Liver (tissue), 9 donors: ENCODE measurements around the gene CDKN2B-AS1. TPM values are rescaled to one million over a fixed set of nuclear protein-coding genes. Genes with fewer than 3 reads are reported as not detected.
A peak's percentile ranks its signal among the peaks of the same experiment; 100 is the strongest.

Source experiments
- DNase-seq: peaks from one replicate; pipeline ENCODE4 v3.0.0-alpha.2; 2017; ENCODE audit warnings: low spot score
- H3K27ac ChIP-seq, 2 donors: one replicate each; pipeline ENCODE4 v1.7.0; 2013; ENCODE audit warnings: inconsistent platforms in 2 of 2, low read length in 2 of 2, control low read depth in 1 of 2, low read depth in 1 of 2, mild to moderate bottlenecking in 1 of 2
- H3K27me3 ChIP-seq, 4 donors: one replicate each; pipeline versions ENCODE4 v1.6.1 to v1.7.0; 2013; ENCODE audit warnings: low read length in 3 of 4, inconsistent platforms in 1 of 4, mild to moderate bottlenecking in 1 of 4, moderate library complexity in 1 of 4; ENCODE audit not compliant: control insufficient read depth in 4 of 4, insufficient read depth in 4 of 4
- H3K36me3 ChIP-seq, 4 donors: one replicate each; pipeline versions ENCODE4 v1.6.1 to v1.7.0; 2013; ENCODE audit warnings: low read length in 3 of 4, mild to moderate bottlenecking in 3 of 4, low read depth in 1 of 4, moderate library complexity in 1 of 4; ENCODE audit not compliant: control insufficient read depth in 4 of 4, insufficient read depth in 3 of 4
- H3K4me1 ChIP-seq, 4 donors: one replicate each; pipeline versions ENCODE4 v1.6.1 to v1.7.0; 2013; ENCODE audit warnings: low read length in 3 of 4, mild to moderate bottlenecking in 3 of 4, moderate library complexity in 1 of 4; ENCODE audit not compliant: control insufficient read depth in 4 of 4, insufficient read depth in 4 of 4
- H3K4me3 ChIP-seq, 3 donors: one replicate each; pipeline versions ENCODE4 v1.6.1 to v1.7.0; 2013; ENCODE audit warnings: low read length in 3 of 3, control low read depth in 1 of 3, low read depth in 1 of 3, mild to moderate bottlenecking in 1 of 3
- H3K9ac ChIP-seq, 2 donors: one replicate each; pipeline ENCODE4 v1.7.0; 2013; ENCODE audit warnings: low read length in 2 of 2, mild to moderate bottlenecking in 2 of 2, moderate library complexity in 2 of 2, control low read depth in 1 of 2, low read depth in 1 of 2
- H3K9me3 ChIP-seq, 4 donors: one replicate each; pipeline versions ENCODE4 v1.6.1 to v1.7.0; 2013; ENCODE audit warnings: low read length in 3 of 4; ENCODE audit not compliant: control insufficient read depth in 4 of 4
- EGR1 ChIP-seq, 2 donors: IDR thresholded peaks; 2 replicates each; pipeline ENCODE4 v1.6.1; 2016 to 2018; ENCODE audit warnings: antibody characterized with exemption in 2 of 2, low read depth in 2 of 2
- FOXA1 ChIP-seq: IDR thresholded peaks from 2 replicates; pipeline ENCODE4 v1.6.1; 2016; ENCODE audit warnings: antibody characterized with exemption
- HNF4A ChIP-seq, 2 donors: conservative IDR thresholded peaks; 2 replicates each; pipeline ENCODE4 v1.6.1; 2016; ENCODE audit warnings: antibody characterized with exemption in 2 of 2, mild to moderate bottlenecking in 2 of 2
- JUND ChIP-seq, 2 donors: IDR thresholded peaks; 2 replicates each; pipeline ENCODE4 v1.6.1; 2016; ENCODE audit warnings: antibody characterized with exemption in 2 of 2
- NR2F2 ChIP-seq: IDR thresholded peaks from 2 replicates; pipeline ENCODE4 v1.6.1; 2016; ENCODE audit warnings: antibody characterized with exemption
- RXRA ChIP-seq, 2 donors: IDR thresholded peaks; 2 replicates each; pipeline ENCODE4 v1.6.1; 2017 to 2018; ENCODE audit warnings: antibody characterized with exemption in 2 of 2, mild to moderate bottlenecking in 1 of 2
- SP1 ChIP-seq: IDR thresholded peaks from 2 replicates; pipeline ENCODE4 v1.6.1; 2018; ENCODE audit warnings: antibody characterized with exemption, mild to moderate bottlenecking
- TAF1 ChIP-seq: conservative IDR thresholded peaks from 2 replicates; pipeline ENCODE4 v1.6.1; 2016; ENCODE audit warnings: antibody characterized with exemption, mild to moderate bottlenecking
- YY1 ChIP-seq: IDR thresholded peaks from 2 replicates; pipeline ENCODE4 v1.6.1; 2016; ENCODE audit warnings: antibody characterized with exemption, mild to moderate bottlenecking
- WGBS: extraction: QIAGEN DNeasy Blood & Tissue Kit; methylation state at CpG from one replicate; pipeline ENCODE4 v1.1.7; 2013; 5-methylcytosine and 5-hydroxymethylcytosine counted together
- polyA plus RNA-seq, 2 donors: library from polyadenylated mRNA; stranded (reverse) in 1 of 2; unstranded in 1 of 2; fragments of 200-250 nt in 1 of 2; fragments of >200 nt in 1 of 2; fragmentation: Nextera tagmentation in 1 of 2; extraction: Ambion mirVana in 1 of 2; gene quantifications; one replicate each; pipeline versions ENCODE4 v1.2.1 to v1.2.3, GENCODE V29; 2013 to 2015
- total RNA-seq, 2 donors: library from RNA; depleted of rRNA; stranded (reverse); fragments of >200 nt; gene quantifications; one replicate each; pipeline ENCODE4 v1.2.3, GENCODE V29; 2014
- TF ChIP-seq, protein P1 (sequence below): IDR thresholded peaks from 2 replicates; pipeline ENCODE4 v1.6.1; 2016; ENCODE audit warnings: antibody characterized with exemption
- TF ChIP-seq, protein P2 (sequence below): IDR thresholded peaks from 2 replicates; pipeline ENCODE4 v1.6.1; 2016; ENCODE audit warnings: antibody characterized with exemption, mild to moderate bottlenecking
- TF ChIP-seq, protein P3 (sequence below): IDR thresholded peaks from 2 replicates; pipeline ENCODE4 v1.6.1; 2016; ENCODE audit warnings: antibody characterized with exemption
- donor health status: healthy.
- donor health status: healthy.
- donor health status: healthy.
- donor health status: healthy.
- donor health status: healthy.

CDKN2B-AS1 gene
- total and polyA plus RNA-seq, 4 donors, result 0.08 to 0.42 TPM; not detected in 2

DNA sequence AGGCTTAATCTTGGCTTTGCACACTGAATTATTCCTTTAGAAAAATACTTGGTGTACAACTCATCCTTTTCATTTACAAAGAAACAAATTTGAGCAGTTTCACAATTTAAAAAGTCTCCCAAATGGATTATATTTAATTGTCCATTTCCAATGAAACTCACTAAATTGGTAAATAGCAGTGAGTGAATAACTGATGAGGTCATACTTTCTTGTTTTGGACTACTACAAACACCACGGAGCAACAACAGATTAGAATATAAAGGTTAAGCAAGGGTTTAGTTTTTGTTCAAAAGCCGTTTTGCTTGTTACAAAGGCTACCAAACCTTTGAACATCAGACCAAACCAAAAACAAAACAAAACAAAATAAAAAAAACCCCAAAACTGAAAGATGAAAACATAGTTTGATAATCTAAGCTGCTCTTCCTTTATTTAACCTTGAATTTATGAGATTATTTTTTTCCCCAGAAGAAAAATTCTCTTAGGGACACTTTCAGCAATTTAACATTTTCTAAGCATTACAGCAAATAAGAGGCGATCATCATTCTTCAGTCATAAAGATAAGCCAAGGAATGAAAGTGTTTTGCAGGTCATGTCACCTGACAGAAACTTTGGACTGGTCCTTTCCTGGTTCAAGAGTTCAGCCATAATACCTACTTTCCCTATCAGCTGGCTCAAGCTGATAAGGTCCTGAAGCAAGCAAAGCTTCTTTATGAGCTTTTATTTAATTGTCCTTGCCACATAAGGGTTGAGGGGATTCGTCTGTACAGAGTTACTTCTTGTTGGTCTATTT is 114.2 kb downstream of the CDKN2B-AS1 start:
- 33% methylated on average over 4 of the region's 4 CpGs for WGBS
- H3K4me1 ChIP-seq, result no peaks in the 10 kb centered on the region
- no peak overlapping the region for H3K27ac ChIP-seq
- no peak overlapping the region for H3K4me3 ChIP-seq
- no peaks in the 10 kb centered on the region for H3K36me3 ChIP-seq
- no peak overlapping the region for H3K9ac ChIP-seq
- H3K9me3 ChIP-seq, result no peaks in the 10 kb centered on the region
- no peak for DNase-seq
- no peak for TF ChIP-seq EGR1 (IDR thresholded peaks at IDR 0.05; ENCODE audit: low read depth in 2 of 2)
- peak in 1 of 2 donors; percentile 6 for TF ChIP-seq HNF4A (conservative IDR thresholded peaks at IDR 0.05)
- H3K27me3 ChIP-seq, result no peaks in the 10 kb centered on the region

- no peak for DNase-seq
- no peaks in the 10 kb centered on the region for H3K4me1 ChIP-seq
- WGBS, result 88% methylated on average over 2 of the region's 2 CpGs
- no peaks in the 10 kb centered on the region for H3K27me3 ChIP-seq
- H3K36me3 ChIP-seq, result no peaks in the 10 kb centered on the region
- no peaks in the 10 kb centered on the region for H3K9me3 ChIP-seq
- no peak overlapping the region for H3K27ac ChIP-seq
- H3K4me3 ChIP-seq, result no peak overlapping the region
- TF ChIP-seq, protein P1, sequence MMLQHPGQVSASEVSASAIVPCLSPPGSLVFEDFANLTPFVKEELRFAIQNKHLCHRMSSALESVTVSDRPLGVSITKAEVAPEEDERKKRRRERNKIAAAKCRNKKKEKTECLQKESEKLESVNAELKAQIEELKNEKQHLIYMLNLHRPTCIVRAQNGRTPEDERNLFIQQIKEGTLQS, result no peak
- TF ChIP-seq, protein P2, sequence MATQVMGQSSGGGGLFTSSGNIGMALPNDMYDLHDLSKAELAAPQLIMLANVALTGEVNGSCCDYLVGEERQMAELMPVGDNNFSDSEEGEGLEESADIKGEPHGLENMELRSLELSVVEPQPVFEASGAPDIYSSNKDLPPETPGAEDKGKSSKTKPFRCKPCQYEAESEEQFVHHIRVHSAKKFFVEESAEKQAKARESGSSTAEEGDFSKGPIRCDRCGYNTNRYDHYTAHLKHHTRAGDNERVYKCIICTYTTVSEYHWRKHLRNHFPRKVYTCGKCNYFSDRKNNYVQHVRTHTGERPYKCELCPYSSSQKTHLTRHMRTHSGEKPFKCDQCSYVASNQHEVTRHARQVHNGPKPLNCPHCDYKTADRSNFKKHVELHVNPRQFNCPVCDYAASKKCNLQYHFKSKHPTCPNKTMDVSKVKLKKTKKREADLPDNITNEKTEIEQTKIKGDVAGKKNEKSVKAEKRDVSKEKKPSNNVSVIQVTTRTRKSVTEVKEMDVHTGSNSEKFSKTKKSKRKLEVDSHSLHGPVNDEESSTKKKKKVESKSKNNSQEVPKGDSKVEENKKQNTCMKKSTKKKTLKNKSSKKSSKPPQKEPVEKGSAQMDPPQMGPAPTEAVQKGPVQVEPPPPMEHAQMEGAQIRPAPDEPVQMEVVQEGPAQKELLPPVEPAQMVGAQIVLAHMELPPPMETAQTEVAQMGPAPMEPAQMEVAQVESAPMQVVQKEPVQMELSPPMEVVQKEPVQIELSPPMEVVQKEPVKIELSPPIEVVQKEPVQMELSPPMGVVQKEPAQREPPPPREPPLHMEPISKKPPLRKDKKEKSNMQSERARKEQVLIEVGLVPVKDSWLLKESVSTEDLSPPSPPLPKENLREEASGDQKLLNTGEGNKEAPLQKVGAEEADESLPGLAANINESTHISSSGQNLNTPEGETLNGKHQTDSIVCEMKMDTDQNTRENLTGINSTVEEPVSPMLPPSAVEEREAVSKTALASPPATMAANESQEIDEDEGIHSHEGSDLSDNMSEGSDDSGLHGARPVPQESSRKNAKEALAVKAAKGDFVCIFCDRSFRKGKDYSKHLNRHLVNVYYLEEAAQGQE, result no peak
- TF ChIP-seq JUND (IDR thresholded peaks at IDR 0.05), result no peak
- no peak for TF ChIP-seq SP1
- no peak for TF ChIP-seq NR2F2
- TF ChIP-seq RXRA (IDR thresholded peaks at IDR 0.05), result no peak
- no peak for TF ChIP-seq FOXA1
- TF ChIP-seq, protein P3, sequence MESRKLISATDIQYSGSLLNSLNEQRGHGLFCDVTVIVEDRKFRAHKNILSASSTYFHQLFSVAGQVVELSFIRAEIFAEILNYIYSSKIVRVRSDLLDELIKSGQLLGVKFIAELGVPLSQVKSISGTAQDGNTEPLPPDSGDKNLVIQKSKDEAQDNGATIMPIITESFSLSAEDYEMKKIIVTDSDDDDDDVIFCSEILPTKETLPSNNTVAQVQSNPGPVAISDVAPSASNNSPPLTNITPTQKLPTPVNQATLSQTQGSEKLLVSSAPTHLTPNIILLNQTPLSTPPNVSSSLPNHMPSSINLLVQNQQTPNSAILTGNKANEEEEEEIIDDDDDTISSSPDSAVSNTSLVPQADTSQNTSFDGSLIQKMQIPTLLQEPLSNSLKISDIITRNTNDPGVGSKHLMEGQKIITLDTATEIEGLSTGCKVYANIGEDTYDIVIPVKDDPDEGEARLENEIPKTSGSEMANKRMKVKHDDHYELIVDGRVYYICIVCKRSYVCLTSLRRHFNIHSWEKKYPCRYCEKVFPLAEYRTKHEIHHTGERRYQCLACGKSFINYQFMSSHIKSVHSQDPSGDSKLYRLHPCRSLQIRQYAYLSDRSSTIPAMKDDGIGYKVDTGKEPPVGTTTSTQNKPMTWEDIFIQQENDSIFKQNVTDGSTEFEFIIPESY, result no peak
- no peak for TF ChIP-seq TAF1
- TF ChIP-seq YY1, result no peak
- no peak overlapping the region for H3K9ac ChIP-seq
Observed at GRCh38 chr9:22111176-22111953, 116.8 kb downstream of the CDKN2B-AS1 start.
